Measurements from ENCODE around the gene CACNA1I. TPM values are rescaled to one million over a fixed set of nuclear protein-coding genes. Genes with fewer than 3 reads are reported as not detected.

CACNA1I gene
- total and polyA plus RNA-seq, 9 donors: 0.02 to 0.23 (median 0.09) TPM; not detected in 1

DNA sequence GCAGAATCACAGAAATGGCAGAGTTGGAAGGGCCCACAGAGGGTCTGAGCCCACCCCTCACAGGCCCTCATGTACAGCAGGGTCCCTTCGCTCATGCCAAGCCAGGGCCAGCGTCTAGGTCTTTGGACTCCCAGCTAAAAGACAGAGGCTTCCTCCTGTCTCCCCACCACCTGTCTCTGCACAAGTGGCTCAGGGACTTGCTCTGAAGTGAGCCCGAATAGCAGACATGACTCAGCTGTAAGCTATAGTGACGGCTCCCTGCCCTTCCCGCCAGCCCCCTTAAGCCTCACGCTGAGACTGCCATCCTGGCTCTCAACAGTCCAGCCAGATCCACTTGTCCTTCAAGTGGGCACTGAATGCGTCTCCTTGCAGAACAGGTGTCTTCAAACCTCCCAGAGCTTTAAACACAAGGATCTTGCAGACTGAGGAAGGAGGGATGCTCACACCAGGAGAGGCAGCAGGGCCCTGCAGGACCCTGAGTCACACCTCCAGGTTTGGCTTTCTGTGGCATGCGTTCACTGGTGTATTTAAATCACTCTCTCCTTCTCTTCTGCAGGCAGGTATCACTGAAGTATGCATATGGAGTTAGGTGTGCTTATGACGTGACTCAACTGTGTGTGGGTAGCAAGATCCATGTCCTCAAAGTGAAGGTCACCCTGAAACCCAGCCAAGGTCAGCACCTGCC, 154.9 kb downstream of the CACNA1I start:
- intact Hi-C loops (cut with DNase I): no loop called here
- TF ChIP-seq EP300 (IDR thresholded peaks at IDR 0.05): no peak
- no peak for TF ChIP-seq POLR2A (IDR thresholded peaks at IDR 0.05)
- no peak for TF ChIP-seq CTCF (IDR thresholded peaks at IDR 0.05)
- no peak for DNase-seq
- H3K4me3 ChIP-seq: no peak overlapping the region
- no peaks in the 10 kb centered on the region for H3K4me1 ChIP-seq (ENCODE audit: insufficient read depth)
- no peak overlapping the region for H3K27ac ChIP-seq
- H3K36me3 ChIP-seq: no peaks in the 10 kb centered on the region
- H3K9me3 ChIP-seq: no peaks in the 10 kb centered on the region
- 90 to 93% (median 91%) methylated on average over 9 of the region's 9 CpGs for WGBS, 3 donors
- H3K27me3 ChIP-seq: no peaks in the 10 kb centered on the region

DNA sequence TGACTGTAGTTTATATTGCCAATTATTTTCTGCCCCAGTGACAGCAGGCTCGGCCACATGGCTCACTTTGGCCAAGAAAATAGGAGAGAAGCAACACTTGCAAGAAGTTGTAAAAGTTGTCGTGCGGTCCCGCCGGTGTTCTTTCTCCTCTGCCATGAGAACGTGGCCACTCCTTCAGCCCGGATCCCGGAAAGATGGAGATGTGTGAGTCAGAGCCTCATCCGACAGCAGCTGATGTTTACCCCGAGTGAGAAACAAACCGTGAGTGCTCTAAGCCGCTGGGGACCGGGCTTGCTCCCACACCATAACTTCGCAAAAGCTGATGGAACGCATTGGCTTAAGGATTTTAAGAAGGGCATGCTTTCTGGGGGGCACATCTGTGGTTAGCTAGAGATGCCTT, 157.0 kb downstream of the CACNA1I start:
- H3K36me3 ChIP-seq: no peaks in the 10 kb centered on the region
- no peaks in the 10 kb centered on the region for H3K4me1 ChIP-seq (ENCODE audit: insufficient read depth)
- DNase-seq: no peak
- WGBS, 3 donors: 39 to 52% (median 51%) methylated on average over 15 of the region's 15 CpGs
- TF ChIP-seq EP300 (IDR thresholded peaks at IDR 0.05): no peak
- TF ChIP-seq CTCF (IDR thresholded peaks at IDR 0.05): no peak
- TF ChIP-seq POLR2A (IDR thresholded peaks at IDR 0.05): no peak
- H3K27me3 ChIP-seq: no peaks in the 10 kb centered on the region
- H3K27ac ChIP-seq: no peak overlapping the region
- H3K9me3 ChIP-seq: no peaks in the 10 kb centered on the region
- H3K4me3 ChIP-seq: no peak overlapping the region
- intact Hi-C loops (cut with DNase I): no loop called here

DNA sequence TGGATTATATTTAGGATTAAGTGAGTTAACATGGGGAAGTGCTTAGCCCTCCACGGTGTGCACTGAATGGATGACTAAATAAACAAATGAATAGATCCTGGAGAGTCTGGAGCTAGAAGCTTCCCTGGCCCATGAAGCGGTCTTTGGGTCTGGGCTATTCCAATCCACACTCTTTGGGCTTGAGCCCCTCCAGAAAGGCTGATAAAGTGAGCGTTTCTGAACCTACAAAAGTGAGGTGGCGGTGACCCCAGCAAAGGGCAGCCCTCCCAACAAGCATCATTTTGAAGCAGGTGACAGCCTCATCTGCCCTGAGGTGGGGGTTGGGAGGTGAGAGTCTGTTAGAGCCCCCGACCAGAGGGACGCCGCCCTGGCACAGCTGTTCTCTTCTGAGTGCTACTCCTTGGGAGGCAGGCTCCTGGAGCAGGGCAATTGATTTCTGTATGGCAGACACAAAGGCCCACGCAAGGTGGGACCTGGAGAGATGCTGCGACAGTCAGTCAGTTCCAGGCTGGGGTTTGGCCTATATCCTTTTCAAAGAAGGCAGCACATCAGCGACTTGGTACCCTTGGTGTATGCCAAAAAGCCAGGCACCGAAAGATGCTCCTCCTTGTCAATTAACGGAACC, 157.8 kb downstream of the CACNA1I start:
- Histone ChIP-seq H3K27ac (no peak overlapping the region), H3K9me3 (no peaks in the 10 kb centered on the region), H3K27me3 (no peaks in the 10 kb centered on the region), H3K36me3 (no peaks in the 10 kb centered on the region), H3K4me1 (ENCODE audit: insufficient read depth) (peaks cover 2% of the 10 kb centered on the region), H3K4me3 (no peak overlapping the region)
- 88 to 90% (median 89%) methylated on average over 12 of the region's 12 CpGs for WGBS, 3 donors
- intact Hi-C loops (cut with DNase I): no loop called here
- DNase-seq: no peak
- no peak for TF ChIP-seq CTCF (IDR thresholded peaks at IDR 0.05)
- TF ChIP-seq EP300 (IDR thresholded peaks at IDR 0.05): no peak
- TF ChIP-seq POLR2A (IDR thresholded peaks at IDR 0.05): no peak

GRCh38 chr22:39729141-39729934, 158.8 kb downstream of the CACNA1I start:
- Histone ChIP-seq H3K4me3 (no peak overlapping the region), H3K27me3 (no peaks in the 10 kb centered on the region), H3K4me1 (ENCODE audit: insufficient read depth) (peaks cover 3% of the 10 kb centered on the region), H3K9me3 (no peaks in the 10 kb centered on the region), H3K36me3 (no peaks in the 10 kb centered on the region), H3K27ac (no peak overlapping the region)
- TF ChIP-seq POLR2A (IDR thresholded peaks at IDR 0.05) (no peak), CTCF (IDR thresholded peaks at IDR 0.05) (no peak), EP300 (IDR thresholded peaks at IDR 0.05) (no peak)
- 73 to 76% (median 75%) methylated on average over 13 of the region's 13 CpGs for WGBS, 3 donors
- DNase-seq: no peak
- intact Hi-C loops (cut with DNase I): no loop called here
